Stimulated activated naive CD8-positive, alpha-beta T cell treated with anti-CD3 and anti-CD28 coated beads, Interleukin-15, amount 100 ng/mL, for 72 hours (primary cell): ENCODE data around the gene DMC1.
A peak's percentile ranks its signal among the peaks of the same experiment; 100 is the strongest.

Experiments used
- ATAC-seq: fragments of 150-1000 bp; cut with Tn5 transposase; 2 replicates; pipeline ENCODE4 v1.10.0; 2021; ENCODE audit warnings: mild to moderate bottlenecking, moderate library complexity
- DNase-seq, 2 donors: peaks; one replicate each; pipeline ENCODE4 v3.0.0; 2021 to 2022
- H3K27ac Mint-ChIP-seq, 2 donors: one replicate each; pipeline ENCODE4 v1.8.0; 2022; ENCODE audit warnings: mild to moderate bottlenecking in 2 of 2, mixed read lengths in 2 of 2, moderate library complexity in 2 of 2
- H3K27me3 Mint-ChIP-seq: one replicate; pipeline ENCODE4 v1.8.0; 2022; ENCODE audit warnings: mixed read lengths
- H3K4me1 Mint-ChIP-seq: one replicate; pipeline ENCODE4 v1.8.0; 2022; ENCODE audit warnings: mild to moderate bottlenecking, mixed read lengths
- H3K4me3 Mint-ChIP-seq, 2 donors: one replicate each; pipeline ENCODE4 v1.8.0; 2022; ENCODE audit warnings: mild to moderate bottlenecking in 2 of 2, mixed read lengths in 2 of 2, moderate library complexity in 1 of 2
- H3K9me3 Mint-ChIP-seq, 2 donors: one replicate each; pipeline ENCODE4 v1.8.0; 2022; ENCODE audit warnings: mixed read lengths in 2 of 2

Gene DMC1

GRCh38 chr22:38523029-38523428, 47.0 kb downstream of the DMC1 start:
- Mint-ChIP-seq H3K9me3 (no peaks in the 10 kb centered on the region), H3K27ac (no peak overlapping the region), H3K4me3 (no peak overlapping the region), H3K4me1 (no peaks in the 10 kb centered on the region), H3K27me3 (no peaks in the 10 kb centered on the region)
- DNase-seq (no peak), ATAC-seq (no peak)

GRCh38 chr22:38519453-38520250, 50.3 kb downstream of the DMC1 start:
- Mint-ChIP-seq H3K27ac (no peak overlapping the region), H3K27me3 (no peaks in the 10 kb centered on the region), H3K4me3 (no peak overlapping the region), H3K4me1 (no peaks in the 10 kb centered on the region), H3K9me3 (no peaks in the 10 kb centered on the region)
- ATAC-seq (no peak), DNase-seq (no peak)

DNA sequence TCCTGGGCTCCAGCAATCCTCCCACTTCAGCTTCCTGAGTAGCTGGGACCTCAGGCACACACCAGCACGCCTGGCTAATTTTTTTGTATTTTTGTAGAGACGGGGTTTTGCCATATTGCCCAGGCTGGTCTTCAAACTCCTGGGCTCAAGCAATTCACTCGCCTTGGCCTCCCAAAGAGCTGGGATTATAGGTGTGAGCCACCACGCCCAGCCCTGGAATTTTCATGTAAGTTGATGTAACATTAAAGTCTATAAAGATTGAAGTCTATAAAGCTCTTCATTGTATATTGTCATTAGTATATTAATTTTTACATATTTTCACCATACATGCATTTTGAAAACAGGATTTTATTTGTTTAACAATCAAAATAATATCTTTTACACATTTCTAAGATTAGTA, 51.4 kb downstream of the DMC1 start:
- DNase-seq (no peak), ATAC-seq (no peak)
- no peaks in the 10 kb centered on the region for H3K4me1 Mint-ChIP-seq
- no peaks in the 10 kb centered on the region for H3K27me3 Mint-ChIP-seq
- H3K4me3 Mint-ChIP-seq, result no peak overlapping the region
- no peak overlapping the region for H3K27ac Mint-ChIP-seq
- H3K9me3 Mint-ChIP-seq, result no peaks in the 10 kb centered on the region

DNA sequence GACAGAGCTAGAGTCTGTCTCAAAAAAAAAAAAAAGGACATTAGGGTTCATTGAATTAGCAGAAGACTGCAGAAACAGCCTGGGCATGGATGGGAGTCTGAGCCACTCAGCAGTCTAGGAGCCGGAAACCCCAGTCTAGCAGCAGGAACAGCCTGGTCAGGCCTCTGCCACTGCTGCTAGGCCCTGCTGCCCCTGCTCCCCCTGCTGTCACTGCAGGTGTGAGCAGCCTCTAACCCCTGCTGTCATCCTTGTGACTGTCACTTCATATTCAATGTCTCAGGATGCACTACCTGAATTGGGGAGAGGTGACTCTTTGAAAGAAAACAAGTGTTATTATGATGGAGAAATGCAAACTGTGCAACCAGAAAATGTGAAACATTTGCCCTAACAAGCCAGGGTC, 56.9 kb downstream of the DMC1 start:
- H3K27ac Mint-ChIP-seq, result no peak overlapping the region
- no peaks in the 10 kb centered on the region for H3K27me3 Mint-ChIP-seq
- DNase-seq (peak; percentile 34 to 49), ATAC-seq (peak; percentile 98)
- peaks cover 9% of the 10 kb centered on the region for H3K4me1 Mint-ChIP-seq
- no peak overlapping the region for H3K4me3 Mint-ChIP-seq
- H3K9me3 Mint-ChIP-seq, result peaks cover 0 to 6% of the 10 kb centered on the region in 2 donors

DNA sequence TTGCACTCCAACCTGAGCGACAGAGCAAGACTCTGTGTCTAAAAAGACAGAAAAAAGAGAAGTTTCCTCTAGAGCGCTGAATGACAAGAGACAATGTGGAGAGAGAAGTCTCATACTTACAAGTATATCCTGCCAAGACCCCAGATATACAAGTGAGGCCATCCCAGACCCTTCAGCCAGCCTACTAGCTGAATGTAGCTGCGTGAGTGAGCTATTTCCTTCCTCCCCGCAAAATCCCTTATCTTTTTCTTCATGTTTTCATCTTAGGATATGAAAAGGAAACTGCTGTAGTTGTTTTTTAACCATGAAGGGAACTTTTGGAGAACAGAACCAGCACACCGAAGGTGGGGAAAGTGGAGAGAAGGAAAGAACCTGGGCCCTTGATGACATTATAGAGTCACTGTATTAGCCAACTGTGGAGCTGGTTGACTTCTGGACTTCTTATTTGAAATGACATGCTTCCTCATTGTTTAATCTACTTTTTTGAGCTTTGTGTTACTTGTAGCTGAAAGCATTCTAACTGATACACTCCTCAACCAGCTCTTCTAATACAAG, 59.5 kb downstream of the DMC1 start:
- ATAC-seq, result no peak

DNA sequence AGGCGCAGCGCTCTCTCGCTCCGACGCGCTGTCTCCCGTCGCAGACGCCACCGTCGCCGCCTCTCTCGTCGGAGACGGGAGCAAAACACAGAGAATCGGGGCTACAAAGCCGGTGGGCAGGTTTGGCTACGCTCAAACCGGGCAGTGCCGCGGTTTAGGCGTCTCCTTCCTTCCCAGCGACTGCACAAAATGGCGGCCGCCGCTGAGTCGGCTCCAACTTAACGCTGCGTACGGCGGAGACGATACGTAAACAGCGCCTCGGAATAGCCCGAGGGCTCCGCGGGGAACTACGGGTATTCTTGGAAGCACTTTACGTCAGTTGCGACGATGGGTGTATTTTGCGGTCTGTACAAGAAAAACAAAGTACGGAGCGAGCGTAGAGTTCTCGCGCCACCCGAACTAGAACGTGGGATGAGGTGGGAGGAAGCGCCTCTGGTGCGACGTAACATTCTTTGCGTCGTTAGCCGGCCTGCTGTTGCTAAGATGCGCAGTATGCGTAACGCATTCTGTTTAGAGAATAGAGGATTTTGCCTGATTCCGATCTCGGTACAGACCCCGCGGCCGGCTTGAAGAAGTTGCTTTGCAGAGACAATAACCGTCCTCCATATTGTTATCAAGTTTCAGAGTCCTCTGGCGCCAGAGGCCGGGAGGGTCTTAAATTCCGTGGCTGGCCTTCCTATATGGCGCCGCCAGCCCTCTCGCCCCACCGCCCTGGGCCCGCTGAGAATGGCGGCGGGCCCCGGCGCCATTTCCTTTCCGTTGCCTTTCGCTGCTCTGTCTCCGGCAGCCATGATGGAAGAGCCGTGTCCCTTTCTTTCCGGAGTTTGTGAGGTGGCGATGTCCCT, 63.6 kb downstream of the DMC1 start, which contains the start of gene DDX17:
DDX17 (minus strand) TSS at position 194 of the 845 bp plus-strand sequence.
- H3K4me3 Mint-ChIP-seq, result peak within 1 kb of the TSS; percentile 98 to 100
- H3K27ac Mint-ChIP-seq, result peak within 1 kb of the TSS; percentile 100
- H3K27me3 Mint-ChIP-seq, result no peaks in the 10 kb centered on the region
- peak; percentile 91 for ATAC-seq
- H3K9me3 Mint-ChIP-seq, result peaks cover 0 to 8% of the 10 kb centered on the region in 2 donors
- DNase-seq, result peak; percentile 95
- peaks cover 49% of the 10 kb centered on the region for H3K4me1 Mint-ChIP-seq

More for the DNA sequence above, 59.5 kb downstream of the DMC1 start:
- Mint-ChIP-seq H3K27ac (no peak overlapping the region), H3K9me3 (peaks cover 0 to 8% of the 10 kb centered on the region in 2 donors), H3K4me1 (peaks cover 27% of the 10 kb centered on the region), H3K4me3 (no peak overlapping the region), H3K27me3 (no peaks in the 10 kb centered on the region)
- no peak for DNase-seq

DNA sequence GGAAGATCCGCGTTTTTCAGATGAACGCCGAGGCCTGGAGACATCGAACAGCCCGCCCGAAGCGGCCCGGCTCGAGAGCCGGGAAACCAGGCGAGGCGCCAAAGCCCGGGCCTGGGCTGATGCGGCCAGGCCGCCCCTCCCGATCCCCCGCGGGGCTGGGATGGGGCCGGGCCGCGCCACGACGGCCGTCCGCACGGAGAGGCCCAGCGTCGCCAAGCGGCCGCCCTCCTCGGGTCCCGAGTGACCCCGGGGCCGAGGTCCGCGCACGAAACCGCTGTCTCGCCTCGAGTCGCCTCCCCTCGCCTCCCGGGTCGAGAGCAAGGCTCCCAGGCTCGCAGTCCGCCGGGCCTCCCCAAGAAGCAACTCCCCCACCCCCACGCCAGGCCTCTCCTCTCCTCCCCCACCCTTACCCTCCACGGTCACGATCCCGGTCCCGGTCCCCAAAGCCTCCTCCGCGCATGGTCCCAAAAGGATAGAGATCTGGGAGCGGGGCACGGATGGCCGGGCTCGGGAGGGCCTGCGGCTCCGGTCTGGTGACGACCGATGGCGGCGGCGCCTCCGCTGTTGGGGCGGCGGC, 64.4 kb downstream of the DMC1 start:
- peaks cover 56% of the 10 kb centered on the region for H3K4me1 Mint-ChIP-seq
- no peaks in the 10 kb centered on the region for H3K27me3 Mint-ChIP-seq
- H3K27ac Mint-ChIP-seq, result peak overlapping the region; percentile 100
- peak; percentile 35 for ATAC-seq
- peak overlapping the region; percentile 98 to 100 for H3K4me3 Mint-ChIP-seq
- peak in 1 of 2 donors; percentile 69 for DNase-seq
- peaks cover 0 to 8% of the 10 kb centered on the region in 2 donors for H3K9me3 Mint-ChIP-seq

- H3K4me3 Mint-ChIP-seq, result peak overlapping the region; percentile 89 to 100
- H3K4me1 Mint-ChIP-seq, result peaks cover 59% of the 10 kb centered on the region
- H3K9me3 Mint-ChIP-seq, result peaks cover 0 to 8% of the 10 kb centered on the region in 2 donors
- H3K27me3 Mint-ChIP-seq, result no peaks in the 10 kb centered on the region
- DNase-seq, result peak; percentile 45 to 59
- no peak for ATAC-seq
- peak overlapping the region; percentile 100 for H3K27ac Mint-ChIP-seq
These were observed 65.0 kb downstream of the DMC1 start for GRCh38 chr22:38504731-38505540.

DNA sequence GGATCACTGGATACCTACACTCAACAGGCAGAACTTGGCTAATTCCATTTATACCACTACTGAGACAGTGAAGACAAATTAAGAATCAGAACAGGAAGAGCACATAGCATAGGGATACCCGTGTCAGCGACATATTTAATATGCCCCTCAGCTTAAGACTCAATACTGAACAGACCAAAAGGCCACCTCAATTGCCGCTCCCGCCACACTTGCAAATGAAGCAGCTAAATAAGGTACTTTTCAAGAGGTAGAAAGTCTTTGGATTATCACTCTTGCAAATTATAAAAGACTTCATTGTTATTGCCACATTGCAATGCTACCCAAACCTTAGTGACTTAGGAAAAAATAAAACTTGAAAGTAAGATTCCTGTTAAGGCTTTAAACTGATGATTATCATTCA, 67.0 kb downstream of the DMC1 start:
- Mint-ChIP-seq H3K4me3 (peak overlapping the region; percentile 89 to 100), H3K27ac (peak overlapping the region in 1 of 2 donors; percentile 28), H3K4me1 (peaks cover 79% of the 10 kb centered on the region), H3K27me3 (no peaks in the 10 kb centered on the region), H3K9me3 (peaks cover 0 to 2% of the 10 kb centered on the region in 2 donors)
- ATAC-seq (no peak), DNase-seq (no peak)

- no peak for ATAC-seq
- Mint-ChIP-seq H3K4me3 (peak overlapping the region; percentile 89 to 100), H3K4me1 (peaks cover 72% of the 10 kb centered on the region), H3K27me3 (no peaks in the 10 kb centered on the region), H3K27ac (peak overlapping the region in 1 of 2 donors; percentile 76), H3K9me3 (no peaks in the 10 kb centered on the region)
- no peak for DNase-seq
These were observed 67.9 kb downstream of the DMC1 start for GRCh38 chr22:38501797-38502672.

DNA sequence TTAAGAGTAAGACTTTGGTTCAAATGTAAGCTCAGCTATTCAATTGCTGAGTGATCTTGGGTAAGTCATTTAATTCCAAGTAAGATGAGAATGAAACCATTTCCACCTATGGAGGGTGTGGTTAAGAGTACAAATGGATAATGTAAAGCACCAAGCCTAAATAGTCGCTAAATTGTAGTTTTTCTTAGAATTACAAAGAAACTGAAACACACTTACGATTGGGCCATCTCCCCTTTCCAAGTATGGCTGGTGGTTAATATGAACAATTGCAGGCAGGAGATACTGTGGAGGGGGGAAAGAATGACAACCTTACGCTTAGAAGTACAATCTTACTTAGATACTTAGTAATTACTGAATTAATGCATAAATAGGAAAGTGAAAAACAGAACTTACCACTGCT, 72.1 kb downstream of the DMC1 start:
- Mint-ChIP-seq H3K9me3 (no peaks in the 10 kb centered on the region), H3K4me3 (peak overlapping the region in 1 of 2 donors; percentile 45), H3K4me1 (peaks cover 76% of the 10 kb centered on the region), H3K27me3 (no peaks in the 10 kb centered on the region), H3K27ac (no peak overlapping the region)
- ATAC-seq (peak; percentile 42), DNase-seq (no peak)

GRCh38 chr22:38494939-38495338, 75.0 kb downstream of the DMC1 start:
- Mint-ChIP-seq H3K4me1 (peaks cover 75% of the 10 kb centered on the region), H3K4me3 (no peak overlapping the region), H3K27me3 (no peaks in the 10 kb centered on the region), H3K27ac (no peak overlapping the region), H3K9me3 (no peaks in the 10 kb centered on the region)
- ATAC-seq (no peak), DNase-seq (no peak)

DNA sequence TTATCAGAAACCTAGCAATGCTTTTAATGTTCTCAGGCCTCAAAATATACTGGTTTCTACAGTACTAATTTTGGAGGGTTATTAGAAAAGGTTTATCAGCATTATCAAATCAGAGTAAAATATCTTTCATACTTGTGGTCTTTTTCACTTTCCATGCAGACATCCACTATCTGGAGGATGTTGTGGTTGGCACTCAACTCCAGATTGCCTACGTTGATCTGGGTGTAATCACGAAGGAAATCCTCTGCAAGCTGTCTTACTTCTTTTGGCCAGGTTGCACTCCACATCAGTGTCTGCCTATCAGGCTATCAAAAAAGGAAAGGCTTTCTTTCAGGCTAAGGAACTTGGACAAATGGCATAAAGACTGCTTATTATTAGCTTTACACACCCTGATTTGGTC, 75.5 kb downstream of the DMC1 start:
- Mint-ChIP-seq H3K9me3 (no peaks in the 10 kb centered on the region), H3K4me3 (no peak overlapping the region), H3K4me1 (peaks cover 75% of the 10 kb centered on the region), H3K27me3 (no peaks in the 10 kb centered on the region), H3K27ac (no peak overlapping the region)
- DNase-seq (no peak), ATAC-seq (no peak)
